HL-60 (cell line): ENCODE results near the gene GFY.
A peak's percentile ranks its signal among the peaks of the same experiment; 100 is the strongest.

Source experiments
- DNase-seq, 2 experiments: peaks; one replicate each; pipeline ENCODE4 v3.0.0-alpha.2; 2010 to 2020; ENCODE audit warnings: low read depth in 1 of 2, low spot score in 1 of 2
- H3K27ac ChIP-seq: fragments of 250-450 bp; sonication (Bioruptor Pico); replicated peaks from 2 replicates; pipeline ENCODE4 v1.5.1; 2020; ENCODE audit warnings: mild to moderate bottlenecking, moderate library complexity
- H3K27me3 ChIP-seq: fragments of 250-450 bp; sonication (Bioruptor Pico); 2 replicates; pipeline ENCODE4 v1.5.1; 2021; ENCODE audit warnings: mild to moderate bottlenecking, moderate library complexity; ENCODE audit not compliant: insufficient read depth, poor library complexity, severe bottlenecking
- H3K4me3 ChIP-seq: replicated peaks from 2 replicates; pipeline ENCODE4 v1.5.1; 2011; ENCODE audit warnings: mild to moderate bottlenecking, control low read depth, low read length; ENCODE audit not compliant: insufficient read depth
- GABPA ChIP-seq: IDR thresholded peaks from 2 replicates; pipeline ENCODE4 v1.6.1; 2012; ENCODE audit warnings: low read depth
- POLR2AphosphoS5 ChIP-seq: IDR thresholded peaks from 2 replicates; pipeline ENCODE4 v1.6.1; 2012; ENCODE audit warnings: low read depth
- SPI1 ChIP-seq: IDR thresholded peaks from 2 replicates; pipeline ENCODE4 v1.6.1; 2012; ENCODE audit warnings: low read depth, mild to moderate bottlenecking, borderline replicate concordance
- TF ChIP-seq, protein P1 (sequence below): IDR thresholded peaks from 2 replicates; pipeline ENCODE4 v1.6.1; 2012; ENCODE audit warnings: low read depth; ENCODE audit not compliant: insufficient replicate concordance
- TF ChIP-seq, protein P2 (sequence below): IDR thresholded peaks from one replicate; pipeline ENCODE4 v1.5.1; 2011; ENCODE audit warnings: low read length, control low read depth, inconsistent platforms; ENCODE audit not compliant: insufficient read depth

GFY gene

DNA sequence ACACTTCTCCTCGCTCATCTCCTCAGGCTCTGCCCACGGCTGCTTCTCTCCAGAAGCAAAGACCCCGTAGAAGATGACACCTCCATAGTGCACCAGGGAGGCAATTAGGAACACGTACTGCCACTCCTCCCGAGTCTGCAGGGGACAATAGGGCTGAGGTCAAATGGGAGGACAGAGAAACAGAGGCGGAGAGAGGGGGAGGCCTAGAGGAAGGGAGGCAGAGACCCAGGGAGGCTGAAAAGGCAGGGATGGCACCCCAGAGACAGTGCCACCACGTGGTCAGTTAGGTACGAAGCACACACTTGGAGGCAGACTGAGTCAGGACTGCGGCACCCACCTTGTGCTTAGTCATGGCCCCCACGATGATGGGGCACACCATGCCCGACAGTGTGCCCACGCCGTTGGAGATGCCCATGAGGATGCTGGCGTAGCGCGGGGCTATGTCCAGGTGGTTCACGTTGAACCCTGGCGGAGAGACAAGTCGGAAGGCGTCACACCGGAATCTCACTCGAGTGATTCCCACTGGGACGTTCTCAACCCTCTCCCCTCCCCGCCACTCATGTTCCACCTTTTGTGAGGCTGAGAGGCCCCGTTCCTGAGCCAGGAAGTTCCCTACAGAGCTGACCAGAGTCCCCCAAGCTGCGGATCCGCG lies 5.6 kb downstream of the GFY start:
- no peak for DNase-seq

DNA sequence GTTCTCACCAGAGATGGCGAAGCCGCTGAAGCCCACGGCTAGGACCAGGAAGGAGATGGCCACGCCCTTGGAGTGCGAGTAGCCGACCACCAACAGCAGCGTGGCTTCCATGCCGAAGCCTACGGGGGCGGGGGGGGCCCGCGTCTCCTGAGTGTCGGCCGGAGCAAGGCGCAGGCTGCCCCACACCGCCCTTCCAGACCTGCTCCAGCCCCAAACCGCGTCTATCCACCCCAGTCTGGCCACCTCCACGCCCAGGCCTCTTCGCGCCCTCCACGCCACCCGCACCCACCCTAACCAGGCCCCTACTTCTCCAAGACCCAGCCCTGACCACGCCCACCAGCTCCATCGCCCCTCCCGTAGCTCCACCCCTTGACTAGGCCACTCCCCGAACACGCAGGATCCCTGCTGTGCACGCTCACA lies 6.2 kb downstream of the GFY start:
- TF ChIP-seq GABPA (no peak), SPI1 (no peak), POLR2AphosphoS5 (no peak)
- TF ChIP-seq, protein P1, sequence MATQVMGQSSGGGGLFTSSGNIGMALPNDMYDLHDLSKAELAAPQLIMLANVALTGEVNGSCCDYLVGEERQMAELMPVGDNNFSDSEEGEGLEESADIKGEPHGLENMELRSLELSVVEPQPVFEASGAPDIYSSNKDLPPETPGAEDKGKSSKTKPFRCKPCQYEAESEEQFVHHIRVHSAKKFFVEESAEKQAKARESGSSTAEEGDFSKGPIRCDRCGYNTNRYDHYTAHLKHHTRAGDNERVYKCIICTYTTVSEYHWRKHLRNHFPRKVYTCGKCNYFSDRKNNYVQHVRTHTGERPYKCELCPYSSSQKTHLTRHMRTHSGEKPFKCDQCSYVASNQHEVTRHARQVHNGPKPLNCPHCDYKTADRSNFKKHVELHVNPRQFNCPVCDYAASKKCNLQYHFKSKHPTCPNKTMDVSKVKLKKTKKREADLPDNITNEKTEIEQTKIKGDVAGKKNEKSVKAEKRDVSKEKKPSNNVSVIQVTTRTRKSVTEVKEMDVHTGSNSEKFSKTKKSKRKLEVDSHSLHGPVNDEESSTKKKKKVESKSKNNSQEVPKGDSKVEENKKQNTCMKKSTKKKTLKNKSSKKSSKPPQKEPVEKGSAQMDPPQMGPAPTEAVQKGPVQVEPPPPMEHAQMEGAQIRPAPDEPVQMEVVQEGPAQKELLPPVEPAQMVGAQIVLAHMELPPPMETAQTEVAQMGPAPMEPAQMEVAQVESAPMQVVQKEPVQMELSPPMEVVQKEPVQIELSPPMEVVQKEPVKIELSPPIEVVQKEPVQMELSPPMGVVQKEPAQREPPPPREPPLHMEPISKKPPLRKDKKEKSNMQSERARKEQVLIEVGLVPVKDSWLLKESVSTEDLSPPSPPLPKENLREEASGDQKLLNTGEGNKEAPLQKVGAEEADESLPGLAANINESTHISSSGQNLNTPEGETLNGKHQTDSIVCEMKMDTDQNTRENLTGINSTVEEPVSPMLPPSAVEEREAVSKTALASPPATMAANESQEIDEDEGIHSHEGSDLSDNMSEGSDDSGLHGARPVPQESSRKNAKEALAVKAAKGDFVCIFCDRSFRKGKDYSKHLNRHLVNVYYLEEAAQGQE, result no peak
- TF ChIP-seq, protein P2, sequence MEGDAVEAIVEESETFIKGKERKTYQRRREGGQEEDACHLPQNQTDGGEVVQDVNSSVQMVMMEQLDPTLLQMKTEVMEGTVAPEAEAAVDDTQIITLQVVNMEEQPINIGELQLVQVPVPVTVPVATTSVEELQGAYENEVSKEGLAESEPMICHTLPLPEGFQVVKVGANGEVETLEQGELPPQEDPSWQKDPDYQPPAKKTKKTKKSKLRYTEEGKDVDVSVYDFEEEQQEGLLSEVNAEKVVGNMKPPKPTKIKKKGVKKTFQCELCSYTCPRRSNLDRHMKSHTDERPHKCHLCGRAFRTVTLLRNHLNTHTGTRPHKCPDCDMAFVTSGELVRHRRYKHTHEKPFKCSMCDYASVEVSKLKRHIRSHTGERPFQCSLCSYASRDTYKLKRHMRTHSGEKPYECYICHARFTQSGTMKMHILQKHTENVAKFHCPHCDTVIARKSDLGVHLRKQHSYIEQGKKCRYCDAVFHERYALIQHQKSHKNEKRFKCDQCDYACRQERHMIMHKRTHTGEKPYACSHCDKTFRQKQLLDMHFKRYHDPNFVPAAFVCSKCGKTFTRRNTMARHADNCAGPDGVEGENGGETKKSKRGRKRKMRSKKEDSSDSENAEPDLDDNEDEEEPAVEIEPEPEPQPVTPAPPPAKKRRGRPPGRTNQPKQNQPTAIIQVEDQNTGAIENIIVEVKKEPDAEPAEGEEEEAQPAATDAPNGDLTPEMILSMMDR, result no peak
- Histone ChIP-seq H3K27me3 (peaks cover 49% of the 10 kb centered on the region), H3K27ac (no peak overlapping the region), H3K4me3 (no peak overlapping the region)
- DNase-seq, result no peak

More for the DNA sequence above, 5.6 kb downstream of the GFY start:
- peaks cover 53% of the 10 kb centered on the region for H3K27me3 ChIP-seq
- no peak overlapping the region for H3K27ac ChIP-seq
- no peak overlapping the region for H3K4me3 ChIP-seq
- TF ChIP-seq, protein P2, result peak; percentile 15
- TF ChIP-seq, protein P1, result no peak

DNA sequence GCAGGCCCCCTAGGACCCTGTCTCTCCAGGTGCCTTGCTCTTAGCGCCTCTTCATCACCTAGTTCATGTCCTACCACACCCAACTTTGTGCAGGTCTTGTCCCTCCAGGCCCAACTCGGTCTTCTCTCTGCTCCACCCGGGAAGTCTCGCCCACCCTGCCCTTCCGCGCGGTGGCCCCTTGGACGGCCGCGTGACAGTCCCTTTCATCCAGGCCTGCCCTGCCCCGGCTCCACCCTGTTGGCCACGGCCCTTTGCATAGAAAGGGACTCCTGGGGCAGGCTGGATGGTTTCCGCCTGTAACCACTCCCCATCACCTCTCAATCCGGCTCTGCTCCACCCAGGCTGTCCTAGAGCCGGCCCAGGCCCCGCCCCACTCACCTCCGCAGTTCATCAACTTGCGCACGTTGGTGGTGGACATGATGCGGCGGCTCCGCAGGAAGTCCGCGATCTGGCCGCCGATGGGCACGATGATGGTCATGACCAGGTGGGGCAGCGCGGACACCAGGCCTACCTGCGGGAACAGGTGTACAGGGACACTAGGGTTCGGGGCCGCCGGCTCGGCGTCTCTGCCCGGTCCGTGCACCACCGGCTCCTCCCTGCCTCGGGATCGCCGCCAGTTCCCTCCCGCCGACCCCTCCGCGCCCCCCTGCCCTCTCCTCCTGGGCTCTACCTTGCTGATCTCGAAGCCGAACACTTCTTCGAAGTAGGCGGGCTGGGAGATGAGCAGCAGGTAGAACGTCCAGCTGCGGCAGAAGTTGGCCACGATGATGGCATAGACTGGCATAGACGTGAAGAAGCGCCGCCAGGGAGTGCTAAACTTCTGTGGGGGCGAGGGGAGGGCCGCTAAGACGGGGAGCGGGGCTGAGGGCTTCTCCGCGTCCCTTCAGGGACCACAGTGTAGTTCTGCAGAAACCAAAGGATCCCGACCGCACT lies 7.2 kb downstream of the GFY start:
- H3K27ac ChIP-seq, result no peak overlapping the region
- DNase-seq, result no peak
- peaks cover 46% of the 10 kb centered on the region for H3K27me3 ChIP-seq
- H3K4me3 ChIP-seq, result no peak overlapping the region
- no peak for TF ChIP-seq GABPA
- TF ChIP-seq POLR2AphosphoS5, result no peak
- TF ChIP-seq, protein P1, result no peak
- no peak for TF ChIP-seq SPI1
- TF ChIP-seq, protein P2, result no peak
